Measurements from ENCODE around the gene ARHGAP27. TPM values are rescaled to one million over a fixed set of nuclear protein-coding genes. Genes with fewer than 3 reads are reported as not detected.
"Not testable (repeated sequence)": the region's sequence is repeated elsewhere in the genome, so short reads cannot be mapped to it uniquely, and the experiment has no call there.

ARHGAP27 gene, protein sequence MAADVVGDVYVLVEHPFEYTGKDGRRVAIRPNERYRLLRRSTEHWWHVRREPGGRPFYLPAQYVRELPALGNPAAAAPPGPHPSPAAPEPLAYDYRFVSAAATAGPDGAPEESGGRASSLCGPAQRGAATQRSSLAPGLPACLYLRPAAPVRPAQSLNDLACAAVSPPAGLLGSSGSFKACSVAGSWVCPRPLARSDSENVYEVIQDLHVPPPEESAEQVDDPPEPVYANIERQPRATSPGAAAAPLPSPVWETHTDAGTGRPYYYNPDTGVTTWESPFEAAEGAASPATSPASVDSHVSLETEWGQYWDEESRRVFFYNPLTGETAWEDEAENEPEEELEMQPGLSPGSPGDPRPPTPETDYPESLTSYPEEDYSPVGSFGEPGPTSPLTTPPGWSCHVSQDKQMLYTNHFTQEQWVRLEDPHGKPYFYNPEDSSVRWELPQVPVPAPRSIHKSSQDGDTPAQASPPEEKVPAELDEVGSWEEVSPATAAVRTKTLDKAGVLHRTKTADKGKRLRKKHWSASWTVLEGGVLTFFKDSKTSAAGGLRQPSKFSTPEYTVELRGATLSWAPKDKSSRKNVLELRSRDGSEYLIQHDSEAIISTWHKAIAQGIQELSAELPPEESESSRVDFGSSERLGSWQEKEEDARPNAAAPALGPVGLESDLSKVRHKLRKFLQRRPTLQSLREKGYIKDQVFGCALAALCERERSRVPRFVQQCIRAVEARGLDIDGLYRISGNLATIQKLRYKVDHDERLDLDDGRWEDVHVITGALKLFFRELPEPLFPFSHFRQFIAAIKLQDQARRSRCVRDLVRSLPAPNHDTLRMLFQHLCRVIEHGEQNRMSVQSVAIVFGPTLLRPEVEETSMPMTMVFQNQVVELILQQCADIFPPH
- total RNA-seq, result 10 to 100 TPM; 19.7 to 39.4 (median 25.3) TPM
- polyA plus RNA-seq, result 10 to 100 TPM; 16.3 to 28.2 TPM
- long read RNA-seq, donor 1, partial matches to known transcripts, result 18 of 51 reads
- long read RNA-seq, donor 1, other reads (novel, unspliced or antisense), result 26 of 51 reads
- long read RNA-seq, donor 2, transcript ARHGAP27-202 (17 exons, 3,628 nt), result major isoform, 13 of 79 reads
- long read RNA-seq, donor 2, partial matches to known transcripts, result 21 of 79 reads
- long read RNA-seq, donor 2, other reads (novel, unspliced or antisense), result 44 of 79 reads
- long read RNA-seq, donor 3, partial matches to known transcripts, result 18 of 45 reads
- long read RNA-seq, donor 3, other reads (novel, unspliced or antisense), result 23 of 45 reads

DNA sequence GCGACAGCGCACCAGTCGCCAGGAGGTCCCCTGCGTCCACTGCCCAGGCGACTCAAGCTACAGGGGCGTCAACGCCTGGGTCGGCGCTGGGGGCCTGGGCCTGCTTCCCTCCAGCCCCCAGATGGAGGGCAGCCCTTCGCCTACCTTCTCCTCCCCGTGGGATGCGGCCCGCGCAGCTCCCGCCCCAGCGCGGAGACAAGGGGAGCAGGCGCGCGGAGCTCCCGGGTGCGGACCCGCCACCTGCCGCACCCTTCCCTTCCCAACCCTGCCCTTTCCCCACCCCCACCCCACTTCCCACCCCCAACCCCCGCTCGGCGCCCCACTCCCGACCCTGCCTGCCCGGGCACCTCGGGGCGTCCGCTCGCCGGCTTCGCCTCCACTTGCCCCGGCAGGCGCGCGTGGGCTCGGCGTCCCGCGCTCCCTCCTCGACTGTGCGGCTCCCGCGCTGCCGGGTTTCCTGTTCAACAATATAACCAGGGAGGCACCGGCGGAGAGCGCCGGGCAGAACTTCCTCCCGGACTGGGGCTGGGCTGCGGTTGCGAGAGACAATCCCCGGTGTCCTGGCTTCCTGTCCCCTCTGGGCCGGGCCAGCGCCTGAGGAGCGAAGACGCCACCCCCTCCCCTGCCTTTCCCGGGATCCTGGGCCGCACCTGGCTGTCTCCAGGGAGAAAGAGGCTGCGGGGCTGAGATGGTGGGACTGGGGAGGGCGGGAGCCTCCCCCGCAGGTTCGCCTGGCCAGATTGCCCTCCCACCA lies at the start of gene ARHGAP27:
Gene ARHGAP27, minus strand, starts transcription at position 466 of the 754 bp plus-strand sequence. CDS start 2,591 bp downstream, outside the sequence.
- intact Hi-C loops (cut with DNase I), result loop anchor here in 1 of 10 donors (5.0 kb wide), 1 partner anchor 55 kb away; no protein-coding TSS in a partner anchor
- peak in 1 of 2 donors; percentile 50 for TF ChIP-seq POLR2A (IDR thresholded peaks at IDR 0.05)
- TF ChIP-seq, protein P1, sequence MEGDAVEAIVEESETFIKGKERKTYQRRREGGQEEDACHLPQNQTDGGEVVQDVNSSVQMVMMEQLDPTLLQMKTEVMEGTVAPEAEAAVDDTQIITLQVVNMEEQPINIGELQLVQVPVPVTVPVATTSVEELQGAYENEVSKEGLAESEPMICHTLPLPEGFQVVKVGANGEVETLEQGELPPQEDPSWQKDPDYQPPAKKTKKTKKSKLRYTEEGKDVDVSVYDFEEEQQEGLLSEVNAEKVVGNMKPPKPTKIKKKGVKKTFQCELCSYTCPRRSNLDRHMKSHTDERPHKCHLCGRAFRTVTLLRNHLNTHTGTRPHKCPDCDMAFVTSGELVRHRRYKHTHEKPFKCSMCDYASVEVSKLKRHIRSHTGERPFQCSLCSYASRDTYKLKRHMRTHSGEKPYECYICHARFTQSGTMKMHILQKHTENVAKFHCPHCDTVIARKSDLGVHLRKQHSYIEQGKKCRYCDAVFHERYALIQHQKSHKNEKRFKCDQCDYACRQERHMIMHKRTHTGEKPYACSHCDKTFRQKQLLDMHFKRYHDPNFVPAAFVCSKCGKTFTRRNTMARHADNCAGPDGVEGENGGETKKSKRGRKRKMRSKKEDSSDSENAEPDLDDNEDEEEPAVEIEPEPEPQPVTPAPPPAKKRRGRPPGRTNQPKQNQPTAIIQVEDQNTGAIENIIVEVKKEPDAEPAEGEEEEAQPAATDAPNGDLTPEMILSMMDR (IDR thresholded peaks at IDR 0.05), result no peak
- peaks cover 0 to 58% (median 32%) of the 10 kb centered on the region in 12 donors for H3K4me1 ChIP-seq
- peak; percentile 16 to 80 (median 56) for ATAC-seq
- DNase-seq, result peak; percentile 78 to 87 (median 81)
- H3K36me3 ChIP-seq, result peaks cover 0 to 25% (median 17%) of the 10 kb centered on the region in 9 donors
- no peaks in the 10 kb centered on the region for H3K9me3 ChIP-seq
- WGBS, 4 donors, result 4 to 17% (median 5%) methylated on average over 19 to 66 of the region's 66 CpGs
- H3K27me3 ChIP-seq, result peaks cover 10 to 38% (median 23%) of the 10 kb centered on the region in 9 donors
- H3K27ac ChIP-seq, result peak within 1 kb of the TSS; percentile 60 to 92 (median 87)
- H3K4me3 ChIP-seq, result peak within 1 kb of the TSS; percentile 45 to 83 (median 67)

DNA sequence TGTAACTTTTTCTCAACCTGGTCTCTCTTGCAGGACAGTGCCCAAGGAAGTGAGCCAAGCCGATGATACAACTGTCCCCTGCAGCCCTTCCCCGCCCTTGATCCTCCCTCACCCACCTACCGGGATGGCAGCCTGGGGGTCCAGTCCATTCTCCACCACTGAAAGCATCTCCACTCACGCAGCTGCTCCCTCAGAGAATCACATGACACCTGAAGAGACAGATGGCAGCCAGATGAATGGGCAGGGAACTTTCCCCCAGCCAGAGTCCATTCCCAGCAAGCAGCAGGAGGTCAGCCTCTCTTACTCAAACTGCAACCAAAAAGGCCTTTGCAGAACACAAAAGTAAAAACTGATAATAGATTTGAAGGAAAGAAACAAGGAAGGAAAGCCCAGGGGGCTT lies 49.6 kb upstream of the ARHGAP27 start:
- intact Hi-C loops (cut with DNase I); ATAC-seq; H3K9me3 ChIP-seq; H3K27me3 ChIP-seq; H3K27ac ChIP-seq; DNase-seq; H3K4me3 ChIP-seq: not testable (repeated sequence)
- Histone ChIP-seq H3K4me1 (peaks cover 0 to 16% (median 9%) of the 10 kb centered on the region in 12 donors), H3K36me3 (peaks cover 0 to 25% (median 14%) of the 10 kb centered on the region in 9 donors)
- WGBS, 4 donors, result 67 to 87% methylated on average over 1 to 4 of the region's 4 CpGs; no CpG with 5 or more reads in 2 of the 4 donors

DNA sequence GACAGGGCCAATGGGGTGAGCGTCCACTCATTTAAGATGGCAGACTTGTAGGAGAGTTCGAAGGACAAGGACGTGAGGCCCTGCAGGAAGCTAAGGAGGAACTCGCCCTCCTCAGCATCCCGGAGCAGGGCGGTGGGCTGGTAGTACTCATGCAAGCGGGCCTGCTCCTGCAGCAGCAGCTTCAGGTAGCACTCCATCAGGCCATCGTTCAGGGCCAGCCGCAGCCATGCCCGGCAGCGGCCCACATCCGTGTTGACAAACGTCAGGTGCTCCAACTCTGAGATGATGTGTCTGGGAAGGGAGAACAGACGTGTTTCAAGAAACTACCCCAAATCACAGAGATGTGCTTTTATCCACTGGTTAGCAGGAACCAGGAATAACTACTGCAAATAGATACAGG lies 42.8 kb upstream of the ARHGAP27 start:
- intact Hi-C loops (cut with DNase I); ATAC-seq; H3K4me3 ChIP-seq; H3K4me1 ChIP-seq; DNase-seq; H3K9me3 ChIP-seq; H3K27me3 ChIP-seq; H3K27ac ChIP-seq: not testable (repeated sequence)
- H3K36me3 ChIP-seq, result peaks cover 0 to 70% (median 40%) of the 10 kb centered on the region in 9 donors
- WGBS, 4 donors, result 96 to 99% (median 97%) methylated on average over 12 to 14 of the region's 14 CpGs

DNA sequence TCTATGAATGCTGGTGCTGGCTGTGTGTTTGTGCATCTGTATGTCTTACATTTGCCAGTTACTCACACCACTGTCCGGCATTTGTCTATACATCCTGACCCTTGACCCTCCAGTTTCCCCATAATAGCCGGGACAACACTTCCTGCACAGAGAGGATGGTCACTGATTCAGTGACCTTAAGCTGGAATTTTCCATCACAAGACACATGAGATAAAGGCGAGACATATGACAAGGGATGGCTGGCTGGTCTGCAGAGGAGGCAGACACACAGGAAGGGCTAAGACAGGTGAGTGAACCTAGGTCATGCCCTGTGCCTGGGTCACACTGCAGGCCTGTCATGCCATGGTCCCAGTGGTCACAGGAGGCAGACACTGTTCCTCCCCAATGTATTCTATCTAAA lies 39.6 kb upstream of the ARHGAP27 start:
- H3K4me3 ChIP-seq; H3K9me3 ChIP-seq; ATAC-seq; DNase-seq; H3K4me1 ChIP-seq; H3K27ac ChIP-seq; H3K27me3 ChIP-seq; intact Hi-C loops (cut with DNase I): not testable (repeated sequence)
- WGBS, 4 donors, result 55 to 69% (median 66%) methylated on average over 3 of the region's 3 CpGs
- peaks cover 0 to 75% (median 38%) of the 10 kb centered on the region in 9 donors for H3K36me3 ChIP-seq

DNA sequence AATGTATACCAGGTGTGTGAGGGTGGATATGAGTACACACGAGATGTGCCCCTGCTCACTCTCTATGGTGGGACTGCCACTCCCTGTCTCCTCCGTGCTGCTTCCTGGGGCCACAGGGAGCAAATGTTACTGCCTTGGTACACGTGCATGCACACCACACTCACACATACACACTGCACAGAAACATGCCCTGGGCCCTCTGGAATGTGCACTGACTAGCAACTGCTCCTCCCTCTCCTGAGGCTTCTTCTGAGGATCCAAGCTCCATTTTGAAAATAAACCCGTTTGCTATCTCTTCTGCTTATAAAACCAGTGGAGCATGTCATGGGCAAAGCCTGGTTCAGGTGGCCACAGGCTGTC lies 36.5 kb upstream of the ARHGAP27 start:
- DNase-seq; H3K4me3 ChIP-seq; H3K9me3 ChIP-seq; intact Hi-C loops (cut with DNase I); H3K27ac ChIP-seq; H3K4me1 ChIP-seq; H3K27me3 ChIP-seq: not testable (repeated sequence)
- 30 to 85% (median 56%) methylated on average over 3 to 4 of the region's 4 CpGs for WGBS, 4 donors
- H3K36me3 ChIP-seq, result peaks cover 0 to 63% (median 30%) of the 10 kb centered on the region in 9 donors
- ATAC-seq, result peak in 1 of 4 donors; percentile 31

DNA sequence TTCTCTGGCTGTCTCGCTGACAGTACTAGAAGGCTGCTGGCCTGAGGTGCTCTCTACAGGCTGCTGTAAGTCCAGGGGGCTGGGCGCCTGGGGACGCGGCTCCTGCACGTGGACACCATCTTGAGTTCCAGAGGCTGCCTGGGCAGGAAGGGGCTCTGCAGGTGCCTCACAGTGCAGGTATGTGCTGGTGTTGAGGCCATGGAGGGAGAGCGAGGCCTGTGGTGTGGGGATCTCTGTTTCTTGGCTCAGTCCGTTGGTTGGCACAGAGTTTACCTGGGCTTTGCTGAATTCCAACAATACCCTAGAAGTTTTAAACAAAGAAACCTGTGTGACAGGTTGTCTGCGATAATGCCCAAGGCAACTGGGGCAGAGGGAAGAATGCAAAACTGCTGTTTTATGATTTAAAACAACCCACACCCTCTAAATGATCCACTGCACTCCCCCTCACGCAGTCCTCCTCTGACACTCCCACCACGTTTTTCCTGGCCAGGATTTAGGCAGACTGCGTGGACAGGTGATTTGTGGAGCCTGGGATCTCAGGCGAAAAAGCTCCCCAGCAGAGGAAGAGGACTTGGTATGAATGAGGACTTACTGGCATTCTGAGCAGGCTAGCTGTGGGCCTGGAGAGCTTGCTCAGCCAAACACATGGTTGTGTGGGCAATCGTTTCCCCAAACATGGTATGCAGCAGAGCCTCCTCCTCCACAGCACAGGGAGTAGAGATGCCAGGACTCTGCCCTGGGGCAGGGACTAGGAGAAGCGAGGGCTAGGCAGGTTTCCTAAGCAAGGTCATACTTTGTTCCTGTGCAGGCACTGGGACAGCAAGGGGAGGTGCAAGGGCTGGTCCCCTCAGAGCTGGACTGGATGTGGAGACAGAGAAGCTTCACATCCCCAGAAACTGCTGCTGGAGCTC lies 35.9 kb upstream of the ARHGAP27 start:
- peaks cover 0 to 56% (median 24%) of the 10 kb centered on the region in 9 donors for H3K36me3 ChIP-seq
- DNase-seq; intact Hi-C loops (cut with DNase I); H3K9me3 ChIP-seq; H3K27me3 ChIP-seq; H3K27ac ChIP-seq; H3K4me1 ChIP-seq; H3K4me3 ChIP-seq: not testable (repeated sequence)
- WGBS, 4 donors, result 88 to 95% (median 93%) methylated on average over 9 to 14 of the region's 14 CpGs
- ATAC-seq, result peak in 1 of 4 donors; percentile 20

DNA sequence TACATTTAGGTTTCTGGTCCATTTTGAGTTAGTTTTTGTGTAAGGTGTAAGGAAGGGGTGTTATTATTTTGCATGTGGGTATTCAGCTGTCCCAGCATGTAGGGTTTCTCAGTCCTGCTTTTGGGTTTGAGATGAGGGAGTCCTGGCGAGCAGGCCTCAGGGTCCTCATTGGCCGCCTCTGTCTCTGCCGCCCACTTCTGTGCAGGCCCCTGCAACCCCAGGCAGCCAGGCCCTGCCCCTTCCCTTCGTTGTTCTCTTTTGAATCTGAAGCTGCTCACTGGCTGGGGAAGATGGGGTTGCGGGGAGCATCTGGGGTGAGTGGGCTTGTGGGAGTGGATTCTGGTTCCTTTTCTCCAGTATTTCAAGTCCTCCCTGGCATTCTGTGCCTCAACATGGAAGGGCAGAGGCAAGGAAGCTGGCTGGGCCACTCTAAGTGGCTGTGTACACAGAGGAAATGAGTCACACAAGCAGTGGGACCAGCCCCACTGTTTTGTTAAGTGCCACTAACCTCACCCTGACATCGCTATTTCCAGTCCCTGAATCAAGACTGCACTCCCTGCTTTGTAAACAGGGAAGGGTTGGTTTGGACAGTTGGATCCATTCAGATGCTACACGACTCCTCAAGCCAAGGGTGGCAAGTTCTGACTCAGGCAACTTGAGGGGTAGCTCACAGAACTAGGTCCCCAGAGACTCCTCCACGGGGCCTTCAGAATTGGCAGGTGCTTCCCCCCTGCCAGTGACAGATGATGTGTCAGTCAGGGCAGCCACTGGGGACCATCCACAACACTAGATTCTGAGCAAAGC lies 29.1 kb upstream of the ARHGAP27 start:
- H3K27me3 ChIP-seq; H3K9me3 ChIP-seq; intact Hi-C loops (cut with DNase I); DNase-seq; H3K4me3 ChIP-seq; H3K4me1 ChIP-seq: not testable (repeated sequence)
- peak overlapping the region in 1 of 12 donors; percentile 14 for H3K27ac ChIP-seq
- 45 to 76% (median 68%) methylated on average over 3 to 8 of the region's 8 CpGs for WGBS, 4 donors
- H3K36me3 ChIP-seq, result peaks cover 0 to 26% (median 9%) of the 10 kb centered on the region in 9 donors
- peak; percentile 32 to 83 (median 78) for ATAC-seq
